Hepatocyte (in vitro differentiated cells): ENCODE data around the gene MACO1.

Source experiments
- CTCF ChIP-seq: fragments of 200-600 bp; sonication (generic); IDR thresholded peaks from 2 replicates; pipeline ENCODE4 v1.5.1; 2016; ENCODE audit warnings: antibody characterized with exemption, mild to moderate bottlenecking; ENCODE audit not compliant: poor library complexity
- EZH2 ChIP-seq: fragments of 200-600 bp; sonication (generic); IDR thresholded peaks from 2 replicates; pipeline ENCODE4 v1.6.1; 2016; ENCODE audit warnings: antibody characterized with exemption, mild to moderate bottlenecking, borderline replicate concordance
- EZH2phosphoT487 ChIP-seq: fragments of 200-600 bp; sonication (generic); IDR thresholded peaks from one replicate; pipeline ENCODE4 v1.6.1; 2018; ENCODE audit warnings: antibody characterized with exemption, mild to moderate bottlenecking, low read depth, moderate library complexity; ENCODE audit not compliant: unreplicated experiment, severe bottlenecking

- no peak for TF ChIP-seq CTCF
- TF ChIP-seq EZH2 = no peak
- TF ChIP-seq EZH2phosphoT487 = no peak
Measured at GRCh38 chr1:25428475-25429166, 2.1 kb upstream of the MACO1 start.
